ENCODE results near the gene CTNS.

Gene CTNS

GRCh38 chr17:3645310-3645709 lies 8.8 kb downstream of the CTNS start:
- no peak for TF ChIP-seq CTCF (IDR thresholded peaks at IDR 0.05; ENCODE audit: low read depth, low read length, missing control alignments)
- H3K4me3 ChIP-seq (replicated peaks; ENCODE audit: low read depth, low read length) = no peak overlapping the region
- no peak for DNase-seq (ENCODE audit: extremely low read depth, low read depth)

DNA sequence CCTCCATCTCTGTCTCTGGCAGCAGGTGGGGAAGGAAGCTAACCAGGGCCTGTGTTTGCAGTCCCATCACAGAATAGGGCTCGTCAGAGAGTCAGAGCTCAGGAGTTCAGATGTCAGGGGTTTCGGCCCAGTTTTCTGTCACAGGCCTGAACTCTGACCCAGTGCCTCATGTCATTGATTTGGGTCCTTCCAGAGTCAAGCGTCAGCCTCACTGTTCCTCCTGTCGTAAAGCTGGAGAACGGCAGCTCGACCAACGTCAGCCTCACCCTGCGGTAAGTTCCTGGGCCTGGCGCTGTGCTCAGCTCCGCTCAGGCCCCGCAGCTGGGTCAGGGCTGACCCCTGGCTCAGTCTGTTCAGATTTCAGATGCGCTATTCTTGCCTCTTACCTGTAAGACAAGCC lies 10.7 kb downstream of the CTNS start:
- TF ChIP-seq CTCF (IDR thresholded peaks at IDR 0.05; ENCODE audit: low read depth, low read length, missing control alignments) = no peak
- no peak for DNase-seq (ENCODE audit: extremely low read depth, low read depth)
- H3K4me3 ChIP-seq (replicated peaks; ENCODE audit: low read depth, low read length) = no peak overlapping the region

- DNase-seq (ENCODE audit: extremely low read depth, low read depth) = no peak
- peak; percentile 61 for TF ChIP-seq CTCF (IDR thresholded peaks at IDR 0.05; ENCODE audit: low read depth, low read length, missing control alignments)
- no peak overlapping the region for H3K4me3 ChIP-seq (replicated peaks; ENCODE audit: low read depth, low read length)
These were observed 11.4 kb downstream of the CTNS start for GRCh38 chr17:3647769-3648555.

DNA sequence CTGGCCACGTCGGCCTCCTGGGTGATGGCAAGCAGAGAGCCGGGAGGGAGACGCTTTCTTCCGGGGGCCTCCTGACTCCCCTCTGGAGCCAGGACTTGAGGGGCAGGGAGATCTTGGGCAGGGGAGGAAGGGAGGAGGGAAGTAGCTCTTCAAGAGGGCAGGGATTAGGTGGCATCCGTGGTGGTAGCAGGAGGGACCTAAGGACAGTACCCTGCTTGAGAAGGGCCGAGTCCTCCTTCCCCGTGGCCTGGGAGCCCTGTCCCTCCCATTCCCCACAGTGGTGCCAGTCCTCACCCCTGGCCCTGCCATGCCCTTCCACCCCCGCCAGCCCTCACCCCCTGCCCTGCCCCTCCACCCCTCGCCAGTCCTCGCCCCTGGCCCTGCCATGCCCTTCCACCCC lies 19.2 kb downstream of the CTNS start:
- no peak for DNase-seq (ENCODE audit: extremely low read depth, low read depth)
- H3K4me3 ChIP-seq (replicated peaks; ENCODE audit: low read depth, low read length) = no peak overlapping the region
- TF ChIP-seq CTCF (IDR thresholded peaks at IDR 0.05; ENCODE audit: low read depth, low read length, missing control alignments) = no peak

GRCh38 chr17:3656353-3656752 lies 19.8 kb downstream of the CTNS start:
- no peak for DNase-seq (ENCODE audit: extremely low read depth, low read depth)
- TF ChIP-seq CTCF (IDR thresholded peaks at IDR 0.05; ENCODE audit: low read depth, low read length, missing control alignments) = no peak
- no peak overlapping the region for H3K4me3 ChIP-seq (replicated peaks; ENCODE audit: low read depth, low read length)

- no peak for DNase-seq (ENCODE audit: extremely low read depth, low read depth)
- H3K4me3 ChIP-seq (replicated peaks; ENCODE audit: low read depth, low read length) = no peak overlapping the region
- no peak for TF ChIP-seq CTCF (IDR thresholded peaks at IDR 0.05; ENCODE audit: low read depth, low read length, missing control alignments)
These were observed 20.4 kb downstream of the CTNS start for GRCh38 chr17:3656755-3657587.
